Activated CD8-positive, alpha-beta memory T cell treated with anti-CD3 and anti-CD28 coated beads for 36 hours (primary cell): ENCODE data around the gene METTL16. TPM values are rescaled to one million over a fixed set of nuclear protein-coding genes. Genes with fewer than 3 reads are reported as not detected.

Experiments
- CTCF ChIA-PET: fragments of 350-600 bp; sonication (Branson Sonifier 250); formaldehyde crosslinking; loops from one replicate; lab custom pipeline; 2021; ENCODE audit warnings: antibody characterized with exemption; lab: Charles Lee
- POLR2A ChIA-PET: fragments of 350-600 bp; sonication (Branson Sonifier 250); formaldehyde crosslinking; loops from one replicate; lab custom pipeline; 2021; ENCODE audit warnings: antibody characterized with exemption; lab: Charles Lee
- total RNA-seq, 2 experiments: library from RNA; stranded (reverse); gene quantifications; one replicate each; pipeline ENCODE4 v1.2.3, GENCODE V29; 2021

METTL16 gene
- total RNA-seq, 2 experiments from 2014 or later, result 63.5 to 69.6 TPM

DNA sequence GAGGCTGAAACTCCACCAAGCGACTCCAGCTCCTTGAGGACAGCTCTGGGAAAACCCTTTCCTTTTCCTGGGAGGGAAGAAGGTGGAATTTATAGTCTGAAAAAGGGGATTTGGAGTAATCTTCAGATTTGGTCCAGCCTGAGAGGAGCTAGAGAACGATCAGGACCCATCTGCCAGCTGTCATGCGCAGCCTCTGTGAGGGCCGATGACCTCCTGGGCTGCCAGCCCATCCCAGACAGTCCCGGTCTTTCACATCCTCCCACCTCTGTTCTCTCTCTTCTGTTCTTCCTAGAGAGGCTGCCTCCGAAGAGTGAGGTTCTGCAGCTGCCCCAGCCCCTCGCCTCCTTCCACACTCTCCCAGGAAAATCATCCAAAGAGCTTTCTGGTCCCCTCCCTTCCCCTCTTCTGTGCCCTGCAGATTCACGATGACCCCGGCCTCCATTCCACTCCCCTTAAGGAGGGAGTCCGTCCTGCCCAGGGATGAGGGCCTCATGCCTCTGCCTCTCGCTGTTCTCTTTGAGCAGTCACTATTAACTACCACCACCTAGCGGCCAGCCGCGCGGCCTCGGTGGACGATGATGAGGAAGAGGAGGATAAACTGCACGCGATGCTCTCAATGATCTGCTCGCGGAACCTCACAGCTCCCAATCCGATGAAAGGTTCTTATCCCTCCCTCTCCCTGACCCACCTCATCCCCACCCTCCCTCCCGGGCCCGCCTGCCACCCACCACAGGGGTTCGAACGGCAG lies 144.8 kb downstream of the METTL16 start:
- POLR2A ChIA-PET, result no interaction called here
- CTCF ChIA-PET, result interaction anchor here (1.1 to 1.7 kb wide), 2 partner anchors 15 to 49 kb away, joined by 4 to 5 read pairs; no protein-coding TSS in a partner anchor

Other genes with a start within 250 kb of the METTL16 start
- 10 to 100 TPM; 55.0 to 60.8 TPM for gene SMG6, start 208.1 kb downstream of the METTL16 start, total RNA-seq
- 10 to 100 TPM; 10.1 to 14.0 TPM for gene SRR, start 207.9 kb downstream of the METTL16 start, total RNA-seq
- 100 to 1,000 TPM; 108 to 109 TPM for gene TSR1, start 175.4 kb downstream of the METTL16 start, total RNA-seq
- gene SGSM2, start 174.4 kb downstream of the METTL16 start, total RNA-seq, result 10 to 100 TPM; 36.6 to 39.2 TPM
- 10 to 100 TPM; 21.2 to 22.2 TPM for gene MNT, start 110.8 kb downstream of the METTL16 start, total RNA-seq
- gene PAFAH1B1, start 81.8 kb upstream of the METTL16 start, total RNA-seq, result 100 to 1,000 TPM; 148 to 152 TPM
- 100 to 1,000 TPM; 152 to 164 TPM for gene CLUH, start 199.9 kb upstream of the METTL16 start, total RNA-seq
- not detected for gene CCDC92B, start 237.8 kb upstream of the METTL16 start, total RNA-seq